GM18498 (cell line): ENCODE results near the gene ANKUB1.
A peak's percentile ranks its signal among the peaks of the same experiment; 100 is the strongest.
"Not testable (repeated sequence)": the region's sequence is repeated elsewhere in the genome, so short reads cannot be mapped to it uniquely, and the experiment has no call there.

ENCODE experiments used
- ATAC-seq: cut with Tn5 transposase; IDR thresholded peaks from one replicate; pipeline ENCODE4 v1.9.1; 2021; ENCODE audit warnings: mild to moderate bottlenecking, moderate library complexity; ENCODE audit not compliant: unreplicated experiment

The ANKUB1 gene

GRCh38 chr3:149792452-149793270, at the start of gene ANKUB1:
ANKUB1 (minus strand) TSS chr3:149792554; CDS start chr3:149792366, 188 bp downstream.
- no peak for ATAC-seq

GRCh38 chr3:149839896-149840295, 47.5 kb upstream of the ANKUB1 start:
- no peak for ATAC-seq

- ATAC-seq, result not testable (repeated sequence)
Measured at GRCh38 chr3:149839469-149839868, 47.1 kb upstream of the ANKUB1 start.

- ATAC-seq, result not testable (repeated sequence)
Measured at GRCh38 chr3:149838491-149838890, 46.1 kb upstream of the ANKUB1 start.

- ATAC-seq, result no peak
Measured at GRCh38 chr3:149833241-149833640, 40.9 kb upstream of the ANKUB1 start.

GRCh38 chr3:149832086-149832485, 39.7 kb upstream of the ANKUB1 start:
- no peak for ATAC-seq

GRCh38 chr3:149831321-149831720, 39.0 kb upstream of the ANKUB1 start:
- ATAC-seq, result no peak

- no peak for ATAC-seq
Measured at GRCh38 chr3:149830902-149831301, 38.5 kb upstream of the ANKUB1 start.

- not testable (repeated sequence) for ATAC-seq
Measured at GRCh38 chr3:149829631-149830030, 37.3 kb upstream of the ANKUB1 start.

GRCh38 chr3:149828390-149828789, 36.0 kb upstream of the ANKUB1 start:
- no peak for ATAC-seq

GRCh38 chr3:149826636-149827035, 34.3 kb upstream of the ANKUB1 start:
- ATAC-seq, result no peak

GRCh38 chr3:149820183-149820582, 27.8 kb upstream of the ANKUB1 start:
- no peak for ATAC-seq

GRCh38 chr3:149819432-149819831, 27.1 kb upstream of the ANKUB1 start:
- ATAC-seq, result no peak

GRCh38 chr3:149816986-149817385, 24.6 kb upstream of the ANKUB1 start:
- ATAC-seq, result no peak

GRCh38 chr3:149816311-149816710, 24.0 kb upstream of the ANKUB1 start:
- no peak for ATAC-seq

- no peak for ATAC-seq
Measured at GRCh38 chr3:149815728-149816127, 23.4 kb upstream of the ANKUB1 start.

- no peak for ATAC-seq
Measured at GRCh38 chr3:149815321-149815720, 23.0 kb upstream of the ANKUB1 start.

- ATAC-seq, result peak; percentile 26
Measured at GRCh38 chr3:149813367-149814281, 21.3 kb upstream of the ANKUB1 start.

GRCh38 chr3:149812606-149813366, 20.4 kb upstream of the ANKUB1 start, which contains the start of gene RNF13:
RNF13 (plus strand) TSS chr3:149813215; CDS start chr3:149846027, 32,812 bp downstream.
- ATAC-seq, result peak; percentile 94

- no peak for ATAC-seq
Measured at GRCh38 chr3:149812165-149812605, 19.8 kb upstream of the ANKUB1 start.

GRCh38 chr3:149810846-149811245, 18.5 kb upstream of the ANKUB1 start:
- ATAC-seq, result no peak
